HepG2 (cell line): ENCODE measurements around the gene CTNND1. TPM values are rescaled to one million over a fixed set of nuclear protein-coding genes. Genes with fewer than 3 reads are reported as not detected.

Experiments
- BCL6 ChIP-seq: IDR thresholded peaks from 2 replicates; pipeline ENCODE4 v1.6.1; 2016; ENCODE audit warnings: missing genetic modification reagents, missing compliant biosample characterization
- CREB1 ChIP-seq, 2 experiments: fragments of 450-650 bp in 1 of 2; IDR thresholded peaks; 2 replicates each; pipeline ENCODE4 v1.6.1; 2016 to 2017; ENCODE audit warnings: control low read depth in 1 of 2, mild to moderate bottlenecking in 1 of 2, missing compliant biosample characterization in 1 of 2, missing genetic modification characterization in 1 of 2
- FOSL2 ChIP-seq: sonication (generic); formaldehyde crosslinking; IDR thresholded peaks from 2 replicates; pipeline ENCODE4 v1.4.0; 2020; ENCODE audit warnings: missing genetic modification reagents
- HDAC1 ChIP-seq: sonication (generic); formaldehyde crosslinking; IDR thresholded peaks from 2 replicates; pipeline ENCODE4 v1.5.1; 2020; ENCODE audit warnings: mild to moderate bottlenecking, missing genetic modification reagents
- KDM5A ChIP-seq: fragments of 200-600 bp; sonication (generic); IDR thresholded peaks from 2 replicates; pipeline ENCODE4 v1.7.0; 2018; ENCODE audit warnings: antibody characterized with exemption, mild to moderate bottlenecking, low read length, borderline replicate concordance
- KLF16 ChIP-seq, 2 experiments: sonication (generic) in 1 of 2; formaldehyde crosslinking in 1 of 2; IDR thresholded peaks; 2 replicates each; pipeline versions ENCODE4 v1.6.1 to v1.8.0; 2016 to 2023; ENCODE audit warnings: missing genetic modification reagents in 2 of 2, missing compliant biosample characterization in 1 of 2
- MIXL1 ChIP-seq: IDR thresholded peaks from 2 replicates; pipeline ENCODE4 v1.6.1; 2016
- PRDM10 ChIP-seq: sonication (generic); formaldehyde crosslinking; IDR thresholded peaks from 2 replicates; pipeline ENCODE4 v1.4.0; 2020; ENCODE audit warnings: low read depth, missing genetic modification reagents
- RAD21 ChIP-seq: fragments of 450-650 bp; formaldehyde crosslinking; IDR thresholded peaks from 2 replicates; pipeline ENCODE4 v1.5.0; 2020; ENCODE audit warnings: mild to moderate bottlenecking
- SAP130 ChIP-seq: IDR thresholded peaks from 2 replicates; pipeline ENCODE4 v1.6.1; 2016; ENCODE audit warnings: low read depth
- SMC3 ChIP-seq: IDR thresholded peaks from 2 replicates; pipeline ENCODE4 v1.6.1; 2011; ENCODE audit warnings: low read length, improper control_type of control experiment
- SOX6 ChIP-seq, 2 experiments: fragments of 450-650 bp in 1 of 2; sonication (generic) in 1 of 2; formaldehyde crosslinking in 1 of 2; IDR thresholded peaks; 2 replicates each; pipeline versions ENCODE4 v1.4.0 to v1.6.1; 2017 to 2020; ENCODE audit warnings: antibody characterized with exemption in 1 of 2, mild to moderate bottlenecking in 1 of 2, missing genetic modification reagents in 1 of 2
- STAG1 ChIP-seq: sonication (generic); formaldehyde crosslinking; IDR thresholded peaks from 2 replicates; pipeline ENCODE4 v1.4.0; 2020; ENCODE audit warnings: missing genetic modification reagents
- TAF1 ChIP-seq: sonication (generic); formaldehyde crosslinking; IDR thresholded peaks from 2 replicates; pipeline ENCODE4 v1.4.0; 2020; ENCODE audit warnings: missing genetic modification reagents
- TBX2 ChIP-seq: sonication (generic); formaldehyde crosslinking; IDR thresholded peaks from 2 replicates; pipeline ENCODE4 v1.5.0; 2020; ENCODE audit warnings: missing genetic modification reagents, mild to moderate bottlenecking, borderline replicate concordance
- ZBTB33 ChIP-seq: sonication (generic); formaldehyde crosslinking; IDR thresholded peaks from 2 replicates; pipeline ENCODE4 v1.4.0; 2020; ENCODE audit warnings: missing genetic modification reagents
- ZFP1 ChIP-seq: IDR thresholded peaks from 2 replicates; pipeline ENCODE4 v1.6.1; 2016
- ZNF580 ChIP-seq: IDR thresholded peaks from 2 replicates; pipeline ENCODE4 v1.6.1; 2016; ENCODE audit warnings: low read depth, borderline replicate concordance
- ZNF724P ChIP-seq: sonication (generic); formaldehyde crosslinking; IDR thresholded peaks from 2 replicates; pipeline ENCODE4 v1.8.0; 2022; ENCODE audit warnings: missing genetic modification reagents, borderline replicate concordance
- ZNF740 ChIP-seq: sonication (generic); formaldehyde crosslinking; IDR thresholded peaks from 2 replicates; pipeline ENCODE4 v1.4.0; 2020; ENCODE audit warnings: missing genetic modification reagents
- polyA plus RNA-seq, 8 experiments: library from polyadenylated mRNA; depleted of rRNA in 3 of 8; stranded (reverse) in 7 of 8; unstranded in 1 of 8; fragments of >200 nt; fragmentation: Illumina TruSeq in 4 of 8; extraction: Trizol in 4 of 8; gene quantifications; 2 replicates each; pipeline versions ENCODE4 v1.2.1 to v1.2.3, GENCODE V29; 2011 to 2016; ENCODE audit warnings: low read depth in 4 of 8, missing spikeins in 1 of 8, mixed read lengths in 1 of 8; ENCODE audit not compliant: insufficient read depth in 1 of 8
- total RNA-seq, 5 experiments: library from RNA; depleted of rRNA; stranded (reverse); fragments of >200 nt; fragmentation: Illumina TruSeq; extraction: Trizol; gene quantifications; 2 replicates each; pipeline ENCODE4 v1.2.3, GENCODE V29; 2016; ENCODE audit warnings: low read depth in 1 of 5
- TF ChIP-seq, protein P1 (sequence below): sonication (generic); formaldehyde crosslinking; IDR thresholded peaks from 2 replicates; pipeline ENCODE4 v1.5.0; 2020; ENCODE audit warnings: mild to moderate bottlenecking, missing genetic modification reagents, moderate library complexity

Gene CTNND1
- total and polyA plus RNA-seq, 2 of the 13 experiments (the other 11 are each of a cell fraction or from before 2014, with no cell fraction given) = 117 to 128 TPM

DNA sequence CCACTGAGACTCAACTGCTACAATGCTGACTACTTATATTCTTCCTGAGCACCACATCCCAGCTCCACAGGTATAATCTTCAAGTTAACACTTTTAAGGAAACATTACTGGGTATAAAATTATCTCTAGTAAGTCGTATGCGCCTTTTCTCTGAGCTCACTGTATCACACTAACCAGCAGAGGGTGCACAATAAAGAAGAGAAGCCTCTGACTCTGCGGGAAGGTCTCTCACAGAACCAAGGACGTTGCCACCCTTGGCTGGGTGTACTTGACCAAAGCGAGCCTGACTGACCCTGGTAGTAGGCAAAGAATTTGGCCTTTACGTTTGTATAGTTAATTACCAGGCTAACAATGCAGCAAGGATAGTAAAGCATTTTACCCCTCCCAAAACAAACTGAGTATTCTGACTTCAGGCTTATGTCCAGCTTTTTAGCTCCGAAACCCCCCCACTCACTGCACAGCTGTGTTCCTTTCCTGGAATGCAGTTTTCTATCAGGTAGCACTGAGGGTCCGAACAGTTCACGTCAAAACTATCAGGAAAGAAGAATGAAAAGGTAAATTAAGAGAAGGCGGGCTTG is 9.8 kb upstream of the CTNND1 start, which contains the start of gene BTBD18 (continued):
- TF ChIP-seq ZBTB33 (CRISPR knock-in tag) = peak; percentile 90
- TF ChIP-seq KLF16 (CRISPR knock-in tag; IDR thresholded peaks at IDR 0.05) = peak in 1 of 2 experiments; percentile 70; a peak in 1 of 4 replicates
- peak; percentile 80; the same call in 1 of the 2 replicates for TF ChIP-seq ZFP1 (CRISPR knock-in tag)
- TF ChIP-seq ZNF580 (CRISPR knock-in tag) = 0 out of 2 replicates have a peak, but pooled peaks have one; percentile 26
- peak; percentile 34; the same call in 1 of the 2 replicates for TF ChIP-seq SAP130 (CRISPR knock-in tag)
- TF ChIP-seq STAG1 (CRISPR knock-in tag) = peak; percentile 81
- no peak for TF ChIP-seq CREB1 (IDR thresholded peaks at IDR 0.05)
- 0 out of 2 replicates have a peak, but pooled peaks have one; percentile 20 for TF ChIP-seq CREB1 (CRISPR knock-in tag; IDR thresholded peaks at IDR 0.05)
- 0 out of 2 replicates have a peak, but pooled peaks have one; percentile 16 for TF ChIP-seq PRDM10 (CRISPR knock-in tag)
- TF ChIP-seq FOSL2 (CRISPR knock-in tag) = 0 out of 2 replicates have a peak, but pooled peaks have one; percentile 15
- no peak for TF ChIP-seq TAF1 (CRISPR knock-in tag)
- TF ChIP-seq SMC3 = peak; percentile 91
- no peak for TF ChIP-seq KDM5A
- TF ChIP-seq ZNF740 = 0 out of 2 replicates have a peak, but pooled peaks have one; percentile 22
- no peak for TF ChIP-seq HDAC1 (CRISPR knock-in tag)
- TF ChIP-seq BCL6 (CRISPR knock-in tag) = peak; percentile 37; the same call in 1 of the 2 replicates
- peak; percentile 49; the same call in 1 of the 2 replicates for TF ChIP-seq MIXL1 (CRISPR knock-in tag)
- TF ChIP-seq SOX6 (IDR thresholded peaks at IDR 0.05) = no peak
- peak; percentile 80 for TF ChIP-seq SOX6 (CRISPR knock-in tag; IDR thresholded peaks at IDR 0.05)
- TF ChIP-seq TBX2 (CRISPR knock-in tag) = 0 out of 2 replicates have a peak, but pooled peaks have one; percentile 17
- TF ChIP-seq, protein P1, sequence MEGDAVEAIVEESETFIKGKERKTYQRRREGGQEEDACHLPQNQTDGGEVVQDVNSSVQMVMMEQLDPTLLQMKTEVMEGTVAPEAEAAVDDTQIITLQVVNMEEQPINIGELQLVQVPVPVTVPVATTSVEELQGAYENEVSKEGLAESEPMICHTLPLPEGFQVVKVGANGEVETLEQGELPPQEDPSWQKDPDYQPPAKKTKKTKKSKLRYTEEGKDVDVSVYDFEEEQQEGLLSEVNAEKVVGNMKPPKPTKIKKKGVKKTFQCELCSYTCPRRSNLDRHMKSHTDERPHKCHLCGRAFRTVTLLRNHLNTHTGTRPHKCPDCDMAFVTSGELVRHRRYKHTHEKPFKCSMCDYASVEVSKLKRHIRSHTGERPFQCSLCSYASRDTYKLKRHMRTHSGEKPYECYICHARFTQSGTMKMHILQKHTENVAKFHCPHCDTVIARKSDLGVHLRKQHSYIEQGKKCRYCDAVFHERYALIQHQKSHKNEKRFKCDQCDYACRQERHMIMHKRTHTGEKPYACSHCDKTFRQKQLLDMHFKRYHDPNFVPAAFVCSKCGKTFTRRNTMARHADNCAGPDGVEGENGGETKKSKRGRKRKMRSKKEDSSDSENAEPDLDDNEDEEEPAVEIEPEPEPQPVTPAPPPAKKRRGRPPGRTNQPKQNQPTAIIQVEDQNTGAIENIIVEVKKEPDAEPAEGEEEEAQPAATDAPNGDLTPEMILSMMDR (CRISPR knock-in tag) = peak; percentile 76
- TF ChIP-seq ZNF724P (CRISPR knock-in tag) = no peak
- peak; percentile 71 for TF ChIP-seq RAD21 (CRISPR knock-in tag)
